K562 (cell line): ENCODE results near the gene BSCL2. TPM values are rescaled to one million over a fixed set of nuclear protein-coding genes. Genes with fewer than 3 reads are reported as not detected.

Experiments
- ATF6 ChIP-seq: sonication (generic); formaldehyde crosslinking; IDR thresholded peaks from 2 replicates; pipeline ENCODE4 v1.4.0; 2020; ENCODE audit warnings: mild to moderate bottlenecking, missing genetic modification reagents
- NR2F6 ChIP-seq: fragments of 450-650 bp; formaldehyde crosslinking; IDR thresholded peaks from 2 replicates; pipeline ENCODE4 v1.4.0; 2020; ENCODE audit warnings: mild to moderate bottlenecking
- PRDM10 ChIP-seq: fragments of 450-650 bp; IDR thresholded peaks from 2 replicates; pipeline ENCODE4 v1.6.1; 2018; ENCODE audit not compliant: partially characterized antibody
- TCF7L2 ChIP-seq: fragments of 150-350 bp; IDR thresholded peaks from 2 replicates; pipeline ENCODE4 v1.6.1; 2016; ENCODE audit warnings: low read depth, mild to moderate bottlenecking, low read length, moderate library complexity
- polyA plus RNA-seq, 8 experiments: library from polyadenylated mRNA; depleted of rRNA in 4 of 8; stranded (reverse) in 5 of 8; unstranded in 3 of 8; fragments of >200 nt; fragmentation: Nextera tagmentation in 2 of 8; fragmentation: Illumina TruSeq in 1 of 8; extraction: Ambion mirVana in 2 of 8; extraction: Trizol in 1 of 8; gene quantifications; 2 replicates each; pipeline versions ENCODE4 v1.2.1 to v1.2.3, GENCODE V29; 2011 to 2014; ENCODE audit warnings: inconsistent platforms in 1 of 8, missing spikeins in 1 of 8
- total RNA-seq, 7 experiments: library from RNA; depleted of rRNA in 6 of 7; stranded (reverse); fragments of >200 nt in 6 of 7; fragmentation: Illumina TruSeq in 2 of 7; extraction: Trizol in 2 of 7; gene quantifications; 2 replicates each; pipeline versions ENCODE4 v1.2.1 to v1.2.3, GENCODE V29; 2011 to 2021; ENCODE audit warnings: low replicate concordance in 1 of 7

BSCL2 gene
- total and polyA plus RNA-seq, 9 of the 15 experiments (the other 6 are each of a cell fraction or from before 2014, with no cell fraction given): 18.9 to 51.7 (median 35.2) TPM

GRCh38 chr11:62652161-62653006, 54.8 kb downstream of the BSCL2 start (continued):
- peak; percentile 6 for TF ChIP-seq PRDM10
- no peak for TF ChIP-seq NR2F6 (CRISPR knock-in tag)
- TF ChIP-seq TCF7L2: no peak
- no peak for TF ChIP-seq ATF6
